PC-9 (cell line): ENCODE measurements around the gene TCEA2.
"Not testable (repeated sequence)": the region's sequence is repeated elsewhere in the genome, so short reads cannot be mapped to it uniquely, and the experiment has no call there.

ENCODE experiments used
- EZH2 ChIP-seq: fragments of 200-600 bp; sonication (generic); IDR thresholded peaks from 2 replicates; pipeline ENCODE4 v1.8.0; 2017; ENCODE audit warnings: antibody characterized with exemption, low read depth
- TF ChIP-seq, protein P1 (sequence below): fragments of 200-600 bp; sonication (generic); conservative IDR thresholded peaks from 2 replicates; pipeline ENCODE4 v1.6.1; 2017; ENCODE audit warnings: mixed run types, antibody characterized with exemption, mild to moderate bottlenecking, moderate library complexity

DNA sequence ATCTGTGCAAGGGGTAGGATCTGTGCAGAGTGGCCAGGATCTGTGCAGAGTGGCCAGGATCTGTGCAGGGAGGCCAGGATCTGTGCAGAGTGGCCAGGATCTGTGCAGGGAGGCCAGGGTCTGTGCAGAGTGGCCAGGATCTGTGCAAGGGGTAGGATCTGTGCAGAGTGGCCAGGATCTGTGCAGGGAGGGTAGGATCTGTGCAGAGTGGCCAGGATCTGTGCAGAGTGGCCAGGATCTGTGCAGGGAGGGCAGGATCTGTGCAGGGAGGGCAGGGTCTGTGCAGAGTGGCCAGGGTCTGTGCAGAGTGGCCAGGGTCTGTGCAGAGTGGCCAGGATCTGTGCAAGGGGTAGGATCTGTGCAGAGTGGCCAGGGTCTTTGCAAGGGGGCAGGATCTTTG lies 25.6 kb downstream of the TCEA2 start:
- TF ChIP-seq, protein P1, sequence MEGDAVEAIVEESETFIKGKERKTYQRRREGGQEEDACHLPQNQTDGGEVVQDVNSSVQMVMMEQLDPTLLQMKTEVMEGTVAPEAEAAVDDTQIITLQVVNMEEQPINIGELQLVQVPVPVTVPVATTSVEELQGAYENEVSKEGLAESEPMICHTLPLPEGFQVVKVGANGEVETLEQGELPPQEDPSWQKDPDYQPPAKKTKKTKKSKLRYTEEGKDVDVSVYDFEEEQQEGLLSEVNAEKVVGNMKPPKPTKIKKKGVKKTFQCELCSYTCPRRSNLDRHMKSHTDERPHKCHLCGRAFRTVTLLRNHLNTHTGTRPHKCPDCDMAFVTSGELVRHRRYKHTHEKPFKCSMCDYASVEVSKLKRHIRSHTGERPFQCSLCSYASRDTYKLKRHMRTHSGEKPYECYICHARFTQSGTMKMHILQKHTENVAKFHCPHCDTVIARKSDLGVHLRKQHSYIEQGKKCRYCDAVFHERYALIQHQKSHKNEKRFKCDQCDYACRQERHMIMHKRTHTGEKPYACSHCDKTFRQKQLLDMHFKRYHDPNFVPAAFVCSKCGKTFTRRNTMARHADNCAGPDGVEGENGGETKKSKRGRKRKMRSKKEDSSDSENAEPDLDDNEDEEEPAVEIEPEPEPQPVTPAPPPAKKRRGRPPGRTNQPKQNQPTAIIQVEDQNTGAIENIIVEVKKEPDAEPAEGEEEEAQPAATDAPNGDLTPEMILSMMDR = not testable (repeated sequence)
- TF ChIP-seq EZH2 = not testable (repeated sequence)
